ENCODE measurements around the gene OR4K2.
"Not testable (repeated sequence)": the region's sequence is repeated elsewhere in the genome, so short reads cannot be mapped to it uniquely, and the experiment has no call there.

The OR4K2 gene
- 0 reads per million in 3 donors for total RNA-seq

GRCh38 chr14:19874842-19875241 lies at the start of gene OR4K2:
Gene OR4K2, plus strand, starts transcription at chr14:19875142. Its CDS starts 1,126 bp downstream, at chr14:19876268.
- no peaks in the 10 kb centered on the region for H3K9me3 ChIP-seq (ENCODE audit: control insufficient read depth, low read length)

DNA sequence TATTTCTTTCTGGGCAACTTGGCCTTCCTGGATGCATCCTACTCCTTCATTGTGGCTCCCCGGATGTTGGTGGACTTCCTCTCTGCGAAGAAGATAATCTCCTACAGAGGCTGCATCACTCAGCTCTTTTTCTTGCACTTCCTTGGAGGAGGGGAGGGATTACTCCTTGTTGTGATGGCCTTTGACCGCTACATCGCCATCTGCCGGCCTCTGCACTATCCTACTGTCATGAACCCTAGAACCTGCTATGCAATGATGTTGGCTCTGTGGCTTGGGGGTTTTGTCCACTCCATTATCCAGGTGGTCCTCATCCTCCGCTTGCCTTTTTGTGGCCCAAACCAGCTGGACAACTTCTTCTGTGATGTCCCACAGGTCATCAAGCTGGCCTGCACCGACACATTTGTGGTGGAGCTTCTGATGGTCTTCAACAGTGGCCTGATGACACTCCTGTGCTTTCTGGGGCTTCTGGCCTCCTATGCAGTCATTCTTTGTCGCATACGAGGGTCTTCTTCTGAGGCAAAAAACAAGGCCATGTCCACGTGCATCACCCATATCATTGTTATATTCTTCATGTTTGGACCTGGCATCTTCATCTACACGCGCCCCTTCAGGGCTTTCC lies 47.2 kb upstream of the OR4K2 start:
- not testable (repeated sequence) for H3K27me3 ChIP-seq (replicated peaks; ENCODE audit: control insufficient read depth, insufficient read depth, low read length, poor library complexity, severe bottlenecking); H3K9me3 ChIP-seq (ENCODE audit: control insufficient read depth, low read length); H3K36me3 ChIP-seq (ENCODE audit: control insufficient read depth, insufficient read depth, low read length); H3K4me3 ChIP-seq (ENCODE audit: insufficient read depth, low read depth, low read length, poor library complexity, severe bottlenecking); DNase-seq; H3K4me1 ChIP-seq (ENCODE audit: control insufficient read depth, insufficient read depth, low read length, poor library complexity, severe bottlenecking); H3K27ac ChIP-seq (ENCODE audit: insufficient read depth, low read length, poor library complexity, severe bottlenecking)

More at GRCh38 chr14:19874842-19875241, at the start of gene OR4K2:
- Histone ChIP-seq H3K27ac (ENCODE audit: insufficient read depth, low read length, poor library complexity, severe bottlenecking) (no peak within 1 kb of the TSS), H3K36me3 (ENCODE audit: control insufficient read depth, insufficient read depth, low read length) (no peaks in the 10 kb centered on the region), H3K4me1 (ENCODE audit: control insufficient read depth, insufficient read depth, low read length, poor library complexity, severe bottlenecking) (no peaks in the 10 kb centered on the region), H3K27me3 (replicated peaks; ENCODE audit: control insufficient read depth, insufficient read depth, low read length, poor library complexity, severe bottlenecking) (no peaks in the 10 kb centered on the region), H3K4me3 (ENCODE audit: insufficient read depth, low read depth, low read length, poor library complexity, severe bottlenecking) (no peak within 1 kb of the TSS)
- DNase-seq: no peak

DNA sequence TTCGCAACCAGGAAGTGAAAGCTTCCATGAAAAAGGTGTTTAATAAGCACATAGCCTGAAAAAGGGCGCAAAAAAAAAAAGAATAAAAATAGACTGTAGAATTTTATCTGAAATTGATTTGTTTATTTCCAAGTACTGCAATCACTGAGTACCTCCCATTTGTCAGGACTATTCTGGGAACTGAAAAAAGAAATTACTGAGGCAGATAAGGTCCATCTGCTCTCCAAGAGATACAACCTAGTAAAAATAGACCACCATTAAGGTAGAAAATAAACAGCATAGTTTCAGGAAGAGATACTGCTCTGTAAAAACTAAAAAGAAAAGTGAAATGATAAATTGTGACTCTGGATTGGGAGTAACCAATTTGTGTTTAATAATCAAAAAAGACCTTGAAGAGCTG lies 46.6 kb upstream of the OR4K2 start:
- H3K4me1 ChIP-seq (ENCODE audit: control insufficient read depth, insufficient read depth, low read length, poor library complexity, severe bottlenecking): no peaks in the 10 kb centered on the region

GRCh38 chr14:19834203-19834848 lies 40.6 kb upstream of the OR4K2 start:
- H3K36me3 ChIP-seq (ENCODE audit: control insufficient read depth, insufficient read depth, low read length); DNase-seq; H3K27ac ChIP-seq (ENCODE audit: insufficient read depth, low read length, poor library complexity, severe bottlenecking); H3K9me3 ChIP-seq (ENCODE audit: control insufficient read depth, low read length); H3K4me1 ChIP-seq (ENCODE audit: control insufficient read depth, insufficient read depth, low read length, poor library complexity, severe bottlenecking); H3K27me3 ChIP-seq (replicated peaks; ENCODE audit: control insufficient read depth, insufficient read depth, low read length, poor library complexity, severe bottlenecking); H3K4me3 ChIP-seq (ENCODE audit: insufficient read depth, low read depth, low read length, poor library complexity, severe bottlenecking): not testable (repeated sequence)

More for the DNA sequence above, 46.6 kb upstream of the OR4K2 start:
- Histone ChIP-seq H3K27me3 (replicated peaks; ENCODE audit: control insufficient read depth, insufficient read depth, low read length, poor library complexity, severe bottlenecking) (no peaks in the 10 kb centered on the region), H3K27ac (ENCODE audit: insufficient read depth, low read length, poor library complexity, severe bottlenecking) (no peak overlapping the region), H3K4me3 (ENCODE audit: insufficient read depth, low read depth, low read length, poor library complexity, severe bottlenecking) (no peak overlapping the region), H3K9me3 (ENCODE audit: control insufficient read depth, low read length) (no peaks in the 10 kb centered on the region), H3K36me3 (ENCODE audit: control insufficient read depth, insufficient read depth, low read length) (no peaks in the 10 kb centered on the region)
- no peak for DNase-seq

GRCh38 chr14:19838433-19838832 lies 36.5 kb upstream of the OR4K2 start:
- Histone ChIP-seq H3K9me3 (ENCODE audit: control insufficient read depth, low read length) (no peaks in the 10 kb centered on the region), H3K4me1 (ENCODE audit: control insufficient read depth, insufficient read depth, low read length, poor library complexity, severe bottlenecking) (no peaks in the 10 kb centered on the region), H3K36me3 (ENCODE audit: control insufficient read depth, insufficient read depth, low read length) (no peaks in the 10 kb centered on the region), H3K4me3 (ENCODE audit: insufficient read depth, low read depth, low read length, poor library complexity, severe bottlenecking) (no peak overlapping the region), H3K27me3 (replicated peaks; ENCODE audit: control insufficient read depth, insufficient read depth, low read length, poor library complexity, severe bottlenecking) (no peaks in the 10 kb centered on the region), H3K27ac (ENCODE audit: insufficient read depth, low read length, poor library complexity, severe bottlenecking) (no peak overlapping the region)
- no peak for DNase-seq

GRCh38 chr14:19851365-19851764 lies 23.6 kb upstream of the OR4K2 start:
- Histone ChIP-seq H3K9me3 (ENCODE audit: control insufficient read depth, low read length) (no peaks in the 10 kb centered on the region), H3K4me3 (ENCODE audit: insufficient read depth, low read depth, low read length, poor library complexity, severe bottlenecking) (no peak overlapping the region), H3K27ac (ENCODE audit: insufficient read depth, low read length, poor library complexity, severe bottlenecking) (no peak overlapping the region), H3K4me1 (ENCODE audit: control insufficient read depth, insufficient read depth, low read length, poor library complexity, severe bottlenecking) (no peaks in the 10 kb centered on the region), H3K27me3 (replicated peaks; ENCODE audit: control insufficient read depth, insufficient read depth, low read length, poor library complexity, severe bottlenecking) (no peaks in the 10 kb centered on the region), H3K36me3 (ENCODE audit: control insufficient read depth, insufficient read depth, low read length) (no peaks in the 10 kb centered on the region)
- no peak for DNase-seq

- not testable (repeated sequence) for H3K27me3 ChIP-seq (replicated peaks; ENCODE audit: control insufficient read depth, insufficient read depth, low read length, poor library complexity, severe bottlenecking); H3K9me3 ChIP-seq (ENCODE audit: control insufficient read depth, low read length); H3K4me3 ChIP-seq (ENCODE audit: insufficient read depth, low read depth, low read length, poor library complexity, severe bottlenecking); DNase-seq; H3K36me3 ChIP-seq (ENCODE audit: control insufficient read depth, insufficient read depth, low read length); H3K4me1 ChIP-seq (ENCODE audit: control insufficient read depth, insufficient read depth, low read length, poor library complexity, severe bottlenecking); H3K27ac ChIP-seq (ENCODE audit: insufficient read depth, low read length, poor library complexity, severe bottlenecking)
These were observed 8.8 kb upstream of the OR4K2 start for GRCh38 chr14:19866061-19866669.

- H3K27ac ChIP-seq (ENCODE audit: insufficient read depth, low read length, poor library complexity, severe bottlenecking): no peak overlapping the region
- no peaks in the 10 kb centered on the region for H3K9me3 ChIP-seq (ENCODE audit: control insufficient read depth, low read length)
These were observed 1.8 kb upstream of the OR4K2 start for GRCh38 chr14:19873178-19873577.

DNA sequence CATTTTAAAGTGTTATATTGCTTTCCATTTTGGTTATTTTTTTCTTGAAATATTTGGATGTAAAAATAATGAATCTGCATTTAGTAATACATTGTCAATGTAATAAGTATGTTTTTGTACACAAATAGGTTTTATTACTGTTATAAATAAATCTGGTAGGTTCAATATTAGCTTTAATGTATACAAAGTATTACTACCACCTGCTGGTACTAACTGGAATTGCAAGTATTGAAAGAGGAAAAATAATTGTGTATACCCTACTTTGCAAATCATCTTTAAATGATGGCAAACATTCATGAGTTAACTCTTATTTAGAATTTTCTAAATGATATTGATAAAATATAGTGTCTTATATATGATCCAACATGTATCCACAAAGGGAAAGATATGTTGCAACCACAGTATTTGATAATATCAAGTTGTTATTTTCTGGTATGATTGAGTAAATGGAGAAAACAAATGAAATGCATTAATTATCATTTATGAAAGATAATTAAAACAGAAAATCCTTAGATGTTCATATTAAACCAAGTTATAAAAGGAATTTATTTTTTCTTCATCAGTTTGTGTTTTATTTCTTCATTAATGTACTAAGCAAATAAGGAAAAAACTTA lies 3.2 kb downstream of the OR4K2 start:
- Histone ChIP-seq H3K36me3 (ENCODE audit: control insufficient read depth, insufficient read depth, low read length) (no peaks in the 10 kb centered on the region), H3K4me3 (ENCODE audit: insufficient read depth, low read depth, low read length, poor library complexity, severe bottlenecking) (no peak overlapping the region), H3K4me1 (ENCODE audit: control insufficient read depth, insufficient read depth, low read length, poor library complexity, severe bottlenecking) (no peaks in the 10 kb centered on the region), H3K9me3 (ENCODE audit: control insufficient read depth, low read length) (no peaks in the 10 kb centered on the region), H3K27ac (ENCODE audit: insufficient read depth, low read length, poor library complexity, severe bottlenecking) (no peak overlapping the region), H3K27me3 (replicated peaks; ENCODE audit: control insufficient read depth, insufficient read depth, low read length, poor library complexity, severe bottlenecking) (no peaks in the 10 kb centered on the region)
- DNase-seq: no peak

More at GRCh38 chr14:19873178-19873577, 1.8 kb upstream of the OR4K2 start:
- no peaks in the 10 kb centered on the region for H3K27me3 ChIP-seq (replicated peaks; ENCODE audit: control insufficient read depth, insufficient read depth, low read length, poor library complexity, severe bottlenecking)
- H3K4me3 ChIP-seq (ENCODE audit: insufficient read depth, low read depth, low read length, poor library complexity, severe bottlenecking): no peak overlapping the region
- H3K36me3 ChIP-seq (ENCODE audit: control insufficient read depth, insufficient read depth, low read length): no peaks in the 10 kb centered on the region
- H3K4me1 ChIP-seq (ENCODE audit: control insufficient read depth, insufficient read depth, low read length, poor library complexity, severe bottlenecking): no peaks in the 10 kb centered on the region
- no peak for DNase-seq

- no peak overlapping the region for H3K4me3 ChIP-seq (ENCODE audit: insufficient read depth, low read depth, low read length, poor library complexity, severe bottlenecking)
- no peak for DNase-seq
- H3K4me1 ChIP-seq (ENCODE audit: control insufficient read depth, insufficient read depth, low read length, poor library complexity, severe bottlenecking): no peaks in the 10 kb centered on the region
- peaks cover 20% of the 10 kb centered on the region for H3K9me3 ChIP-seq (ENCODE audit: control insufficient read depth, low read length)
- H3K27ac ChIP-seq (ENCODE audit: insufficient read depth, low read length, poor library complexity, severe bottlenecking): no peak overlapping the region
- H3K27me3 ChIP-seq (replicated peaks; ENCODE audit: control insufficient read depth, insufficient read depth, low read length, poor library complexity, severe bottlenecking): no peaks in the 10 kb centered on the region
- H3K36me3 ChIP-seq (ENCODE audit: control insufficient read depth, insufficient read depth, low read length): no peaks in the 10 kb centered on the region
These were observed 20.3 kb downstream of the OR4K2 start for GRCh38 chr14:19895282-19895681.
